Measurements from ENCODE around the gene PPM1N.

- TF ChIP-seq POLR2A (IDR thresholded peaks at IDR 0.05), result peak; percentile 65 to 78
- peak in 11 of 12 donors; percentile 17 to 75 (median 50) for TF ChIP-seq CTCF (IDR thresholded peaks at IDR 0.05)
These were observed 8.2 kb downstream of the PPM1N start for GRCh38 chr19:45506246-45506988.
